ENCODE results near the gene DAAM2. TPM values are rescaled to one million over a fixed set of nuclear protein-coding genes. Genes with fewer than 3 reads are reported as not detected.

DAAM2 gene
- total and polyA plus RNA-seq, 2 donors = 1.1 to 4.2 TPM

- Histone ChIP-seq H3K27ac (ENCODE audit: low read depth in 1 of 2, low read length in 1 of 2) (no peak overlapping the region), H3K9me3 (ENCODE audit: control insufficient read depth in 2 of 2, insufficient read depth in 1 of 2, low read length in 1 of 2) (no peaks in the 10 kb centered on the region), H3K4me3 (ENCODE audit: low read length in 2 of 2) (no peak overlapping the region), H3K36me3 (ENCODE audit: control insufficient read depth in 2 of 2, insufficient read depth in 2 of 2, low read length in 1 of 2) (no peaks in the 10 kb centered on the region), H3K4me1 (ENCODE audit: control insufficient read depth in 2 of 2, insufficient read depth in 2 of 2, low read length in 2 of 2) (peaks cover 0 to 5% of the 10 kb centered on the region in 2 donors), H3K27me3 (ENCODE audit: control insufficient read depth in 2 of 2, insufficient read depth in 1 of 2, low read length in 1 of 2) (peaks cover 0 to 8% of the 10 kb centered on the region in 2 donors)
- no peak for DNase-seq (ENCODE audit: low read depth in 6 of 9, low spot score in 9 of 9)
- 92% methylated on average over 19 of the region's 19 CpGs for WGBS
Observed at GRCh38 chr6:39901670-39902069, 109.5 kb downstream of the DAAM2 start.

- Histone ChIP-seq H3K4me3 (ENCODE audit: low read length in 2 of 2) (no peak overlapping the region), H3K36me3 (ENCODE audit: control insufficient read depth in 2 of 2, insufficient read depth in 2 of 2, low read length in 1 of 2) (no peaks in the 10 kb centered on the region), H3K27me3 (ENCODE audit: control insufficient read depth in 2 of 2, insufficient read depth in 1 of 2, low read length in 1 of 2) (peaks cover 0 to 8% of the 10 kb centered on the region in 2 donors), H3K27ac (ENCODE audit: low read depth in 1 of 2, low read length in 1 of 2) (no peak overlapping the region), H3K9me3 (ENCODE audit: control insufficient read depth in 2 of 2, insufficient read depth in 1 of 2, low read length in 1 of 2) (no peaks in the 10 kb centered on the region), H3K4me1 (ENCODE audit: control insufficient read depth in 2 of 2, insufficient read depth in 2 of 2, low read length in 2 of 2) (peaks cover 0 to 5% of the 10 kb centered on the region in 2 donors)
- WGBS = 91% methylated on average over 2 of the region's 2 CpGs
- no peak for DNase-seq (ENCODE audit: low read depth in 6 of 9, low spot score in 9 of 9)
Observed at GRCh38 chr6:39902136-39902535, 110.0 kb downstream of the DAAM2 start.

- H3K27ac ChIP-seq (ENCODE audit: low read depth in 1 of 2, low read length in 1 of 2) = no peak overlapping the region
- H3K4me3 ChIP-seq (ENCODE audit: low read length in 2 of 2) = no peak overlapping the region
- H3K4me1 ChIP-seq (ENCODE audit: control insufficient read depth in 2 of 2, insufficient read depth in 2 of 2, low read length in 2 of 2) = peaks cover 0 to 5% of the 10 kb centered on the region in 2 donors
- WGBS = 95% methylated on average over 4 of the region's 4 CpGs
- no peaks in the 10 kb centered on the region for H3K36me3 ChIP-seq (ENCODE audit: control insufficient read depth in 2 of 2, insufficient read depth in 2 of 2, low read length in 1 of 2)
- DNase-seq (ENCODE audit: low read depth in 6 of 9, low spot score in 9 of 9) = no peak
- no peaks in the 10 kb centered on the region for H3K9me3 ChIP-seq (ENCODE audit: control insufficient read depth in 2 of 2, insufficient read depth in 1 of 2, low read length in 1 of 2)
- peaks cover 0 to 8% of the 10 kb centered on the region in 2 donors for H3K27me3 ChIP-seq (ENCODE audit: control insufficient read depth in 2 of 2, insufficient read depth in 1 of 2, low read length in 1 of 2)
Observed at GRCh38 chr6:39902786-39903465, 110.8 kb downstream of the DAAM2 start.

GRCh38 chr6:39903656-39904055 lies 111.5 kb downstream of the DAAM2 start:
- no peak overlapping the region for H3K27ac ChIP-seq (ENCODE audit: low read depth in 1 of 2, low read length in 1 of 2)
- 96% methylated on average over 6 of the region's 6 CpGs for WGBS
- peaks cover 0 to 5% of the 10 kb centered on the region in 2 donors for H3K4me1 ChIP-seq (ENCODE audit: control insufficient read depth in 2 of 2, insufficient read depth in 2 of 2, low read length in 2 of 2)
- peaks cover 0 to 6% of the 10 kb centered on the region in 2 donors for H3K27me3 ChIP-seq (ENCODE audit: control insufficient read depth in 2 of 2, insufficient read depth in 1 of 2, low read length in 1 of 2)
- no peaks in the 10 kb centered on the region for H3K9me3 ChIP-seq (ENCODE audit: control insufficient read depth in 2 of 2, insufficient read depth in 1 of 2, low read length in 1 of 2)
- H3K36me3 ChIP-seq (ENCODE audit: control insufficient read depth in 2 of 2, insufficient read depth in 2 of 2, low read length in 1 of 2) = no peaks in the 10 kb centered on the region
- no peak overlapping the region for H3K4me3 ChIP-seq (ENCODE audit: low read length in 2 of 2)
- no peak for DNase-seq (ENCODE audit: low read depth in 6 of 9, low spot score in 9 of 9)

GRCh38 chr6:39904946-39905639 lies 112.9 kb downstream of the DAAM2 start:
- WGBS = 78% methylated on average over 4 of the region's 4 CpGs
- DNase-seq (ENCODE audit: low read depth in 6 of 9, low spot score in 9 of 9) = no peak
- Histone ChIP-seq H3K4me3 (ENCODE audit: low read length in 2 of 2) (no peak overlapping the region), H3K4me1 (ENCODE audit: control insufficient read depth in 2 of 2, insufficient read depth in 2 of 2, low read length in 2 of 2) (peaks cover under 1 to 8% of the 10 kb centered on the region in 2 donors), H3K27me3 (ENCODE audit: control insufficient read depth in 2 of 2, insufficient read depth in 1 of 2, low read length in 1 of 2) (peaks cover 0 to 4% of the 10 kb centered on the region in 2 donors), H3K27ac (ENCODE audit: low read depth in 1 of 2, low read length in 1 of 2) (no peak overlapping the region), H3K36me3 (ENCODE audit: control insufficient read depth in 2 of 2, insufficient read depth in 2 of 2, low read length in 1 of 2) (no peaks in the 10 kb centered on the region), H3K9me3 (ENCODE audit: control insufficient read depth in 2 of 2, insufficient read depth in 1 of 2, low read length in 1 of 2) (no peaks in the 10 kb centered on the region)

GRCh38 chr6:39905640-39905975 lies 113.4 kb downstream of the DAAM2 start:
- no peak overlapping the region for H3K27ac ChIP-seq (ENCODE audit: low read depth in 1 of 2, low read length in 1 of 2)
- no peaks in the 10 kb centered on the region for H3K9me3 ChIP-seq (ENCODE audit: control insufficient read depth in 2 of 2, insufficient read depth in 1 of 2, low read length in 1 of 2)
- H3K27me3 ChIP-seq (ENCODE audit: control insufficient read depth in 2 of 2, insufficient read depth in 1 of 2, low read length in 1 of 2) = peaks cover 0 to 4% of the 10 kb centered on the region in 2 donors
- no peak overlapping the region for H3K4me3 ChIP-seq (ENCODE audit: low read length in 2 of 2)
- no peak for DNase-seq (ENCODE audit: low read depth in 6 of 9, low spot score in 9 of 9)
- WGBS = 93% methylated on average over 4 of the region's 4 CpGs
- peaks cover 6 to 13% of the 10 kb centered on the region in 2 donors for H3K4me1 ChIP-seq (ENCODE audit: control insufficient read depth in 2 of 2, insufficient read depth in 2 of 2, low read length in 2 of 2)
- no peaks in the 10 kb centered on the region for H3K36me3 ChIP-seq (ENCODE audit: control insufficient read depth in 2 of 2, insufficient read depth in 2 of 2, low read length in 1 of 2)

GRCh38 chr6:39906318-39906761 lies 114.2 kb downstream of the DAAM2 start:
- Histone ChIP-seq H3K4me3 (ENCODE audit: low read length in 2 of 2) (no peak overlapping the region), H3K4me1 (ENCODE audit: control insufficient read depth in 2 of 2, insufficient read depth in 2 of 2, low read length in 2 of 2) (peaks cover 13 to 21% of the 10 kb centered on the region in 2 donors), H3K27me3 (ENCODE audit: control insufficient read depth in 2 of 2, insufficient read depth in 1 of 2, low read length in 1 of 2) (peaks cover 0 to under 1% of the 10 kb centered on the region in 2 donors), H3K9me3 (ENCODE audit: control insufficient read depth in 2 of 2, insufficient read depth in 1 of 2, low read length in 1 of 2) (no peaks in the 10 kb centered on the region), H3K36me3 (ENCODE audit: control insufficient read depth in 2 of 2, insufficient read depth in 2 of 2, low read length in 1 of 2) (no peaks in the 10 kb centered on the region), H3K27ac (ENCODE audit: low read depth in 1 of 2, low read length in 1 of 2) (no peak overlapping the region)
- 95% methylated on average over 13 of the region's 13 CpGs for WGBS
- no peak for DNase-seq (ENCODE audit: low read depth in 6 of 9, low spot score in 9 of 9)

- H3K27ac ChIP-seq (ENCODE audit: low read depth in 1 of 2, low read length in 1 of 2) = no peak overlapping the region
- WGBS = 96% methylated on average over 5 of the region's 5 CpGs
- DNase-seq (ENCODE audit: low read depth in 6 of 9, low spot score in 9 of 9) = no peak
- H3K4me3 ChIP-seq (ENCODE audit: low read length in 2 of 2) = no peak overlapping the region
- H3K4me1 ChIP-seq (ENCODE audit: control insufficient read depth in 2 of 2, insufficient read depth in 2 of 2, low read length in 2 of 2) = peaks cover 18 to 25% of the 10 kb centered on the region in 2 donors
- no peaks in the 10 kb centered on the region for H3K9me3 ChIP-seq (ENCODE audit: control insufficient read depth in 2 of 2, insufficient read depth in 1 of 2, low read length in 1 of 2)
- no peaks in the 10 kb centered on the region for H3K27me3 ChIP-seq (ENCODE audit: control insufficient read depth in 2 of 2, insufficient read depth in 1 of 2, low read length in 1 of 2)
- H3K36me3 ChIP-seq (ENCODE audit: control insufficient read depth in 2 of 2, insufficient read depth in 2 of 2, low read length in 1 of 2) = no peaks in the 10 kb centered on the region
Observed at GRCh38 chr6:39907871-39908575, 115.8 kb downstream of the DAAM2 start.

All from thymus (tissue), 11 donors.